Neural crest cell (in vitro differentiated cells): ENCODE data around the gene MPST. TPM values are rescaled to one million over a fixed set of nuclear protein-coding genes. Genes with fewer than 3 reads are reported as not detected.

Source experiments
- DNase-seq: peaks from one replicate; pipeline ENCODE4 v3.0.0; 2021; ENCODE audit warnings: low read depth, mixed read lengths, low spot score
- H3K27ac Mint-ChIP-seq: one replicate; pipeline ENCODE4 v1.8.0; 2021; ENCODE audit warnings: mild to moderate bottlenecking, mixed read lengths; ENCODE audit not compliant: unreplicated experiment
- H3K27me3 Mint-ChIP-seq: 2 replicates; pipeline ENCODE4 v1.8.0; 2021; ENCODE audit warnings: low read depth, mild to moderate bottlenecking, mixed read lengths
- H3K36me3 Mint-ChIP-seq: 2 replicates; pipeline ENCODE4 v1.8.0; 2021; ENCODE audit warnings: low read depth, mild to moderate bottlenecking, mixed read lengths
- H3K4me1 Mint-ChIP-seq: 2 replicates; pipeline ENCODE4 v1.8.0; 2021; ENCODE audit warnings: mixed read lengths
- H3K4me3 Mint-ChIP-seq: one replicate; pipeline ENCODE4 v1.8.0; 2021; ENCODE audit warnings: mild to moderate bottlenecking, mixed read lengths
- H3K9me3 Mint-ChIP-seq: 2 replicates; pipeline ENCODE4 v1.8.0; 2021; ENCODE audit warnings: mixed read lengths
- CTCF ChIP-seq: fragments of 200-600 bp; sonication (generic); conservative IDR thresholded peaks from 2 replicates; pipeline ENCODE4 v1.5.0; 2021; ENCODE audit warnings: antibody characterized with exemption, mild to moderate bottlenecking
- total RNA-seq: library from RNA; stranded (reverse); gene quantifications from 2 replicates; pipeline ENCODE4 v1.2.1, GENCODE V29; 2021

MPST gene
- total RNA-seq, 1 donor from 2014 or later, result 103 TPM

- Mint-ChIP-seq H3K4me1 (no peaks in the 10 kb centered on the region), H3K27ac (no peak overlapping the region), H3K27me3 (peaks cover 12% of the 10 kb centered on the region), H3K9me3 (no peaks in the 10 kb centered on the region), H3K36me3 (no peaks in the 10 kb centered on the region), H3K4me3 (no peak overlapping the region)
- no peak for TF ChIP-seq CTCF
- DNase-seq, result no peak
These were observed 20.1 kb upstream of the MPST start for GRCh38 chr22:36999463-36999862.

DNA sequence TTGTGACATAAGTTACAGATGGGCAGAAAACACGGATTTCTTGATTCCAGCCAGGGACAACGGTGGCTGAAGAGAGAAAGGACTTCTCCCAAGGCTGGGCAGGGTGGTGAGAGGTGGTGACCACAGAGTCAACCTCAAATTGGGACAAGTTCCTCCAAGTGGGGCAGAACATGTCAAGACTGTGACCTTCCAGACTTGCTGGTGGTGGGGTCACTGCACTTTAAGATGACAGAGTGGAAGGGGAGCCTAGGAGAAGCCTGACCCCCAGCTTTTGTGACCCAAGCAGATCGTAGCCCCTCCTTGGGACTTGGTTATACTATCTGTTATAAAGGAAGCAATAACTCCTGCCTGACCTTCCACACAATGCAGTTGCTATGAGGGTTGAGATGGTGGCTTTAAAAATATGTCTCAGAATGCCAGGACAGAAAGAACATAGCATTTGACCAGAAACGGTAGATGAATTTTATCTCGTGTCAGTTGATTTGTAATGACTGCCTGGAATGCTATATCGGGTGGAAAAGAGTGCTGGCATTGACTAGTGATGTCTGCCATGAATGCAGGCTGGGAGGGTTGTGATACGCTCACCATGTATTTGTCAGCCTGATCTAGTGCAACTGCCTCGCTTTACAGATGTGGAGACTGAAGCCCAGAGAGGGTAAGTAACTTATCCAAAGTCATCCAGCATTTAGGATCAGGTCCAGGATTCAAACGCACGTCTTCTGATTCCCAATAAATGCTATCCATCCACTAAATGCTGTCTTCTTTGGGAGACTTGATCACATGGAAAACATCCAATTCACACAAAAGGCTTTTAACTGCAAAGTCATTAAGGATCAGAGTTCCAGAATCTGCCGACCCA lies 18.6 kb upstream of the MPST start:
- Mint-ChIP-seq H3K27ac (no peak overlapping the region), H3K27me3 (peaks cover 7% of the 10 kb centered on the region), H3K36me3 (no peaks in the 10 kb centered on the region), H3K9me3 (no peaks in the 10 kb centered on the region), H3K4me1 (no peaks in the 10 kb centered on the region), H3K4me3 (no peak overlapping the region)
- no peak for DNase-seq
- TF ChIP-seq CTCF, result no peak

- no peak for TF ChIP-seq CTCF
- Mint-ChIP-seq H3K9me3 (no peaks in the 10 kb centered on the region), H3K4me3 (no peak overlapping the region), H3K27me3 (peaks cover 7% of the 10 kb centered on the region), H3K36me3 (no peaks in the 10 kb centered on the region), H3K27ac (no peak overlapping the region), H3K4me1 (no peaks in the 10 kb centered on the region)
- no peak for DNase-seq
These were observed 17.7 kb upstream of the MPST start for GRCh38 chr22:37001826-37002225.

- H3K27ac Mint-ChIP-seq, result no peak overlapping the region
- H3K27me3 Mint-ChIP-seq, result peaks cover 2% of the 10 kb centered on the region
- H3K36me3 Mint-ChIP-seq, result no peaks in the 10 kb centered on the region
- no peak for TF ChIP-seq CTCF
- no peaks in the 10 kb centered on the region for H3K9me3 Mint-ChIP-seq
- no peak overlapping the region for H3K4me3 Mint-ChIP-seq
- H3K4me1 Mint-ChIP-seq, result peaks cover 1% of the 10 kb centered on the region
- no peak for DNase-seq
These were observed 16.9 kb upstream of the MPST start for GRCh38 chr22:37002633-37003032.

GRCh38 chr22:37007651-37008050 lies 11.9 kb upstream of the MPST start:
- no peaks in the 10 kb centered on the region for H3K9me3 Mint-ChIP-seq
- DNase-seq, result no peak
- no peaks in the 10 kb centered on the region for H3K36me3 Mint-ChIP-seq
- H3K27ac Mint-ChIP-seq, result no peak overlapping the region
- no peak for TF ChIP-seq CTCF
- H3K4me1 Mint-ChIP-seq, result peaks cover 7% of the 10 kb centered on the region
- H3K4me3 Mint-ChIP-seq, result no peak overlapping the region
- H3K27me3 Mint-ChIP-seq, result no peaks in the 10 kb centered on the region
